ENCODE data around the gene PLLP. TPM values are rescaled to one million over a fixed set of nuclear protein-coding genes. Genes with fewer than 3 reads are reported as not detected.

Gene PLLP
- polyA plus RNA-seq, 1 experiment, result 0.02 TPM

DNA sequence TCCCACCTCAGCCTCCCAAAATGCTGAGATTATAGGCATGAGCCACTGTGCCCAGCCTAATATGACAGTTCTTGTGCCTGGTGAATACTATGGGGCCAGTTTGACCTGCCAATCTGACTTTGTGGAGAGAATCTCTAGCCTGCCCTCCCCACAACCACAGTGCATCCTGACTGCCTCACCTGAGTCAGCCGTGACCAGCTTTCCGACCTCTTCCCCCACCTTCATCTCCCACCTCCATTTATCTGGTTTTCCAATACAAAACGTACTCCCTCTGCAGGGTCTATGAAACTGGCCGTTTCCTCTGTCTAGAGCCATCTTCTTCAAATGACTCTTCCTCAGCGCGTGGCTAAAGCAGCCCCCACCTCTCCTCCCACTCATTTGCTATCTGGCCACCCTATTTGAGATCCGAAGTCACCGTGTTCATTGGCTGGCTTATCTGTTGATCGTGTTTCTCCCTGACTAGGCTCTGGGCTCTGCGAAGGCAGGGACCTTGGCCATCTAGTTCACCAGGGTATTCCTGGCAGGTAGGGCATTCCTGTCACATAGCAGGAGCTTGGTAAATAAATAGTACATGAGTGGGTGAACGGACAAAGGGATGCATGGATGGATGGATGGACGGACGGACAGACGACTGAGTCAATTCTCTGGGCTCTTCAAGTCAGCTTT lies 22.3 kb upstream of the PLLP start:
- no peak for DNase-seq (ENCODE audit: low read depth)
- ChIA-PET CTCF (interaction anchor here (17.2 kb wide), 1 partner anchor 112 kb away, joined by 461 read pairs; no protein-coding TSS in a partner anchor), POLR2A (no interaction called here)
- H3K4me3 ChIP-seq (ENCODE audit: low read depth, low read length), result no peak overlapping the region
- TF ChIP-seq, protein P1, sequence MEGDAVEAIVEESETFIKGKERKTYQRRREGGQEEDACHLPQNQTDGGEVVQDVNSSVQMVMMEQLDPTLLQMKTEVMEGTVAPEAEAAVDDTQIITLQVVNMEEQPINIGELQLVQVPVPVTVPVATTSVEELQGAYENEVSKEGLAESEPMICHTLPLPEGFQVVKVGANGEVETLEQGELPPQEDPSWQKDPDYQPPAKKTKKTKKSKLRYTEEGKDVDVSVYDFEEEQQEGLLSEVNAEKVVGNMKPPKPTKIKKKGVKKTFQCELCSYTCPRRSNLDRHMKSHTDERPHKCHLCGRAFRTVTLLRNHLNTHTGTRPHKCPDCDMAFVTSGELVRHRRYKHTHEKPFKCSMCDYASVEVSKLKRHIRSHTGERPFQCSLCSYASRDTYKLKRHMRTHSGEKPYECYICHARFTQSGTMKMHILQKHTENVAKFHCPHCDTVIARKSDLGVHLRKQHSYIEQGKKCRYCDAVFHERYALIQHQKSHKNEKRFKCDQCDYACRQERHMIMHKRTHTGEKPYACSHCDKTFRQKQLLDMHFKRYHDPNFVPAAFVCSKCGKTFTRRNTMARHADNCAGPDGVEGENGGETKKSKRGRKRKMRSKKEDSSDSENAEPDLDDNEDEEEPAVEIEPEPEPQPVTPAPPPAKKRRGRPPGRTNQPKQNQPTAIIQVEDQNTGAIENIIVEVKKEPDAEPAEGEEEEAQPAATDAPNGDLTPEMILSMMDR (IDR thresholded peaks at IDR 0.05; ENCODE audit: insufficient read depth, low read depth, low read length), result no peak
- no peaks in the 10 kb centered on the region for H3K36me3 ChIP-seq (ENCODE audit: control insufficient read depth, insufficient read depth, low read length)
- H3K27me3 ChIP-seq (ENCODE audit: control insufficient read depth, insufficient read depth, low read length), result peaks cover 18% of the 10 kb centered on the region

GRCh38 chr16:57305159-57305811 lies 20.8 kb upstream of the PLLP start:
- CTCF ChIA-PET, result interaction anchor here (17.2 kb wide), 1 partner anchor 114 kb away, joined by 461 read pairs; no protein-coding TSS in a partner anchor
- no peak for DNase-seq (ENCODE audit: low read depth)
- peaks cover 14% of the 10 kb centered on the region for H3K27me3 ChIP-seq (ENCODE audit: control insufficient read depth, insufficient read depth, low read length)
- H3K36me3 ChIP-seq (ENCODE audit: control insufficient read depth, insufficient read depth, low read length), result no peaks in the 10 kb centered on the region
- POLR2A ChIA-PET, result no interaction called here
- TF ChIP-seq, protein P1 (IDR thresholded peaks at IDR 0.05; ENCODE audit: insufficient read depth, low read depth, low read length), result no peak
- no peak overlapping the region for H3K4me3 ChIP-seq (ENCODE audit: low read depth, low read length)

DNA sequence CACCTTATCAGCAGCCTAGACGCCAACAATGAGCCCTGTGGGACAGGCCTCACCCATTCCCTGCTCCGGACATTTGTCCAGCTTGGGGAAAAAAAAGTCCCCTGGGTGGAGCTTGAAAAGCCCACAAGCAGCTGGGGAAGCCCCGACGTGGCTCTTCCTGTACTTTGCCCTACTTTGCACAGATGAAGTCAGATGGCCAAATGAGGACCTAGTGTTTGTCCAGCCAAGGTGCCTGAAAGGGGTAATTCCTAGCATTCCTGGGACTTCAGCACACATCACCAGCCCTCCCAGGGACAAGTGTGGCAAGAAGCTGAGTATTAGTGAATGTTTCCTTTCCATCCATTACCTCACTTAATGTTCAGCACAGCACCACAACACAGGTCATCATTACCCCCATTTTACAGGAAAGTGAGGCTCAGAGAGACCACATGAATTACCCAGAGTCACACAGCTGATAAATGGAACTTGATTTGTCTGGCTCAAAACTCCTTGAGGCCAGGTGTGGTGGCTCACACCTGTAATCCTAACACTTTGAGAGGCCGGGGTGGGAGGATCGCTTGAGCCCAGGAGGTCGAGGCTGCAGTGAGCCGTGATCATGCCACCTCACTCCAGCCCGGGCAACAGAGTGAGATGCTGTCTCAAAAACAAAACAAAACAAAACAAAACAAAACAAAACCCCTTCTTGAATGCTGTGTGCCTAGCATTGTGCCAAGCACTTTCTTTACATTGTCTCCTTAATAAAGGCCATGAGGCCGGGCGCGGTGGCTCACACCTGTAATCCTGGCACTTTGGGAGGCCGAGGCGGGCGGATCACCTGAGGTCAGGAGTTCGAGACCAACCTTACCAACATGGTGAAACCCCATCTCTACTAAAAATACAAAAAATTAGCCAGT lies 19.9 kb upstream of the PLLP start:
- TF ChIP-seq, protein P1 (IDR thresholded peaks at IDR 0.05; ENCODE audit: insufficient read depth, low read depth, low read length), result no peak
- Histone ChIP-seq H3K27me3 (ENCODE audit: control insufficient read depth, insufficient read depth, low read length) (peaks cover 12% of the 10 kb centered on the region), H3K36me3 (ENCODE audit: control insufficient read depth, insufficient read depth, low read length) (no peaks in the 10 kb centered on the region), H3K4me3 (ENCODE audit: low read depth, low read length) (no peak overlapping the region)
- ChIA-PET POLR2A (interaction anchor here (0.6 kb wide), 1 partner anchor 140 kb away, joined by 3 read pairs; no protein-coding TSS in a partner anchor), CTCF (interaction anchor here (0.9 to 17.2 kb wide), 3 partner anchors 10 to 114 kb away, joined by 3 to 461 read pairs (median 8); no protein-coding TSS in a partner anchor)
- peak; percentile 21 for DNase-seq (ENCODE audit: low read depth)

GRCh38 chr16:57303910-57304168 lies 19.4 kb upstream of the PLLP start:
- ChIA-PET CTCF (interaction anchor here (0.8 to 17.2 kb wide), 4 partner anchors 10 to 216 kb away, joined by 3 to 461 read pairs (median 6); no protein-coding TSS in a partner anchor), POLR2A (no interaction called here)
- TF ChIP-seq, protein P1 (IDR thresholded peaks at IDR 0.05; ENCODE audit: insufficient read depth, low read depth, low read length), result no peak
- Histone ChIP-seq H3K36me3 (ENCODE audit: control insufficient read depth, insufficient read depth, low read length) (no peaks in the 10 kb centered on the region), H3K27me3 (ENCODE audit: control insufficient read depth, insufficient read depth, low read length) (peaks cover 12% of the 10 kb centered on the region), H3K4me3 (ENCODE audit: low read depth, low read length) (no peak overlapping the region)
- DNase-seq (ENCODE audit: low read depth), result no peak

All from BJ (cell line).